ENCODE measurements around the gene RNASEH1. TPM values are rescaled to one million over a fixed set of nuclear protein-coding genes. Genes with fewer than 3 reads are reported as not detected.

The RNASEH1 gene
- total and polyA plus RNA-seq, 10 of the 15 experiments (the other 5 are each of a cell fraction or from before 2014, with no cell fraction given): 18.2 to 68.5 (median 28.2) TPM

DNA sequence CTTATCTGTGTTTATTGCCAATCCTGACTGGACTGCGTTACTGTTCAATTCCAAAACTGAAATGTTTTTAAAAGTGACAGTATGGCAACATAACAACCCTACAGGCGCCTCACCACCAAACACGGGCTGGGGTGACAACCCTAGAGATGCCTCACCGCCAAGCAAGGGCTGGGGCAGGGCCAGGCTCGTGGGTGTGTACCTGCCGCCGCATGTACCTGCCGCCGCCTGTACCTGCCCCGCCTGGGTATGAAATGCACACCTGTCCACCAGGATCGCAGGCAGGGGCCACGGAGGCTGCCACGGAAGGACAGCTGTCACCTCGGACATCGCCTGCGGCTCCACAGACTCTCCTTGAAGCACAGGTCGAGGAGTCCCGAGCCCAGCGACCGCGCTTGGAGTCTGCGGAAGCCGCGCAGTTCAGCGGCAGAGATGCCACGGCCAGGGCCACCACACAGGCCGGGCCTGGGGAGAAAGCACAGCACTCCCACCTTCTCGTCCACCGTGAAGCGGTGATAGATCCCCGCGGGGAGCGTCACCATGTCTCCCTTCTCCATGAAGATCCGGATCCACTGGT lies 57.7 kb downstream of the RNASEH1 start:
- Histone ChIP-seq H3K27ac (ENCODE audit: control insufficient read depth, insufficient read depth) (no peak overlapping the region), H3K27me3 (replicated peaks in 1 of 2; ENCODE audit: control insufficient read depth in 2 of 2, insufficient read depth in 2 of 2, low read length in 1 of 2) (no peaks in the 10 kb centered on the region), H2AFZ (ENCODE audit: control insufficient read depth, low read depth, low read length) (no peak overlapping the region), H3K4me1 (ENCODE audit: control insufficient read depth, insufficient read depth, low read length) (no peaks in the 10 kb centered on the region), H3K36me3 (ENCODE audit: control insufficient read depth in 2 of 2, insufficient read depth in 2 of 2, low read length in 1 of 2) (peaks cover 2 to 4% of the 10 kb centered on the region in 2 experiments; a peak in 3 of 4 replicates), H3K9me3 (replicated peaks; ENCODE audit: control insufficient read depth, insufficient read depth, low read length) (no peaks in the 10 kb centered on the region), H3K9ac (ENCODE audit: control insufficient read depth, insufficient read depth, low read length) (no peak overlapping the region), H4K20me1 (ENCODE audit: control insufficient read depth, insufficient read depth) (no peaks in the 10 kb centered on the region), H3K4me3 (no peak overlapping the region), H3K79me2 (ENCODE audit: control insufficient read depth, insufficient read depth, low read length) (no peaks in the 10 kb centered on the region), H3K4me2 (ENCODE audit: control insufficient read depth, insufficient read depth) (no peak overlapping the region)
- SMC1A ChIA-PET (ENCODE audit: uncharacterized antibody, unreplicated experiment): no interaction called here
- whole genome bisulfite sequencing (ENCODE audit: insufficient coverage, insufficient replicate concordance, low lambda C conversion rate, missing lambda C conversion rate): 91% methylated on average over 30 of the region's 34 CpGs
- intact Hi-C loops (cut with micrococcal nuclease; ENCODE audit: unreplicated experiment): no loop called here
- RAD21 ChIA-PET (ENCODE audit: unreplicated experiment): no interaction called here
- POLR2A ChIA-PET: no interaction called here
- DNase-seq (ENCODE audit: low read depth, low spot score): no peak
- BruUV-seq (replicated peaks): no TSS peak
- FAIRE-seq: no peak
- in situ Hi-C loops (cut with MboI): no loop called here
- TF ChIP-seq, protein P1, sequence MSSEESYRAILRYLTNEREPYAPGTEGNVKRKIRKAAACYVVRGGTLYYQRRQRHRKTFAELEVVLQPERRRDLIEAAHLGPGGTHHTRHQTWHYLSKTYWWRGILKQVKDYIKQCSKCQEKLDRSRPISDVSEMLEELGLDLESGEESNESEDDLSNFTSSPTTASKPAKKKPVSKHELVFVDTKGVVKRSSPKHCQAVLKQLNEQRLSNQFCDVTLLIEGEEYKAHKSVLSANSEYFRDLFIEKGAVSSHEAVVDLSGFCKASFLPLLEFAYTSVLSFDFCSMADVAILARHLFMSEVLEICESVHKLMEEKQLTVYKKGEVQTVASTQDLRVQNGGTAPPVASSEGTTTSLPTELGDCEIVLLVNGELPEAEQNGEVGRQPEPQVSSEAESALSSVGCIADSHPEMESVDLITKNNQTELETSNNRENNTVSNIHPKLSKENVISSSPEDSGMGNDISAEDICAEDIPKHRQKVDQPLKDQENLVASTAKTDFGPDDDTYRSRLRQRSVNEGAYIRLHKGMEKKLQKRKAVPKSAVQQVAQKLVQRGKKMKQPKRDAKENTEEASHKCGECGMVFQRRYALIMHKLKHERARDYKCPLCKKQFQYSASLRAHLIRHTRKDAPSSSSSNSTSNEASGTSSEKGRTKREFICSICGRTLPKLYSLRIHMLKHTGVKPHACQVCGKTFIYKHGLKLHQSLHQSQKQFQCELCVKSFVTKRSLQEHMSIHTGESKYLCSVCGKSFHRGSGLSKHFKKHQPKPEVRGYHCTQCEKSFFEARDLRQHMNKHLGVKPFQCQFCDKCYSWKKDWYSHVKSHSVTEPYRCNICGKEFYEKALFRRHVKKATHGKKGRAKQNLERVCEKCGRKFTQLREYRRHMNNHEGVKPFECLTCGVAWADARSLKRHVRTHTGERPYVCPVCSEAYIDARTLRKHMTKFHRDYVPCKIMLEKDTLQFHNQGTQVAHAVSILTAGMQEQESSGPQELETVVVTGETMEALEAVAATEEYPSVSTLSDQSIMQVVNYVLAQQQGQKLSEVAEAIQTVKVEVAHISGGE (CRISPR knock-in tag; IDR thresholded peaks at IDR 0.05): no peak
- TF ChIP-seq ZSCAN29 (IDR thresholded peaks at IDR 0.05) (no peak), IKZF2 (IDR thresholded peaks at IDR 0.05) (no peak), TAF1 (IDR thresholded peaks at IDR 0.05; ENCODE audit: borderline replicate concordance, low read depth, low read length) (no peak), NFXL1 (IDR thresholded peaks at IDR 0.05; ENCODE audit: borderline replicate concordance) (no peak), TBL1XR1 (IDR thresholded peaks at IDR 0.05; ENCODE audit: low read depth, low read length) (no peak), ATF7 (IDR thresholded peaks at IDR 0.05; ENCODE audit: low read depth) (no peak), CBX5 (IDR thresholded peaks at IDR 0.05; ENCODE audit: low read depth) (no peak), CREB1 (IDR thresholded peaks at IDR 0.05; ENCODE audit: low read depth) (no peak), HDAC2 (IDR thresholded peaks at IDR 0.05) (no peak), FOS (IDR thresholded peaks at IDR 0.05; ENCODE audit: borderline replicate concordance, extremely low read depth, insufficient read length) (no peak), EGR1 (IDR thresholded peaks at IDR 0.05; ENCODE audit: borderline replicate concordance in 1 of 2, low read depth in 2 of 2, low read length in 2 of 2) (no peak), YBX1 (IDR thresholded peaks at IDR 0.05) (no peak), TARDBP (IDR thresholded peaks at IDR 0.05; ENCODE audit: borderline replicate concordance) (no peak), KAT2A (conservative IDR thresholded peaks at IDR 0.05; ENCODE audit: control insufficient read depth, low read depth, low read length) (no peak), RAD51 (IDR thresholded peaks at IDR 0.05) (no peak)
- TF ChIP-seq, protein P2, sequence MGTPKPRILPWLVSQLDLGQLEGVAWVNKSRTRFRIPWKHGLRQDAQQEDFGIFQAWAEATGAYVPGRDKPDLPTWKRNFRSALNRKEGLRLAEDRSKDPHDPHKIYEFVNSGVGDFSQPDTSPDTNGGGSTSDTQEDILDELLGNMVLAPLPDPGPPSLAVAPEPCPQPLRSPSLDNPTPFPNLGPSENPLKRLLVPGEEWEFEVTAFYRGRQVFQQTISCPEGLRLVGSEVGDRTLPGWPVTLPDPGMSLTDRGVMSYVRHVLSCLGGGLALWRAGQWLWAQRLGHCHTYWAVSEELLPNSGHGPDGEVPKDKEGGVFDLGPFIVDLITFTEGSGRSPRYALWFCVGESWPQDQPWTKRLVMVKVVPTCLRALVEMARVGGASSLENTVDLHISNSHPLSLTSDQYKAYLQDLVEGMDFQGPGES (IDR thresholded peaks at IDR 0.05): no peak
- no peak for ATAC-seq
- CTCF ChIA-PET: interaction anchor here (0.6 kb wide), 1 partner anchor 259 kb away, joined by 3 read pairs; no protein-coding TSS in a partner anchor
